A673 (cell line): Measurements from ENCODE around the gene CACNG4. TPM values are rescaled to one million over a fixed set of nuclear protein-coding genes. Genes with fewer than 3 reads are reported as not detected.

ENCODE experiments used
- BruUV-seq: library from RNA; stranded (reverse); fragments of 400-500 nt; replicated peaks from 2 replicates; lab custom pipeline; 2021; lab: Mats Ljungman, UMichigan
- CTCF ChIA-PET: fragments of 300-600 bp; sonication (Branson Sonifier 250); formaldehyde crosslinking; loops from one replicate; lab custom pipeline; 2022; ENCODE audit warnings: antibody characterized with exemption; lab: Charles Lee
- POLR2A ChIA-PET: fragments of 300-600 bp; sonication (Branson Sonifier 250); formaldehyde crosslinking; loops from one replicate; lab custom pipeline; 2022; ENCODE audit warnings: antibody characterized with exemption; ENCODE audit not compliant: low non-redundant PET; lab: Charles Lee
- DNase-seq: peaks from one replicate; pipeline ENCODE4 v3.0.0-alpha.2; 2015; ENCODE audit warnings: low spot score
- H3K27ac ChIP-seq: fragments of 200-600 bp; sonication (generic); 2 replicates; pipeline ENCODE4 v1.5.1; 2016; ENCODE audit warnings: mixed run types, low read depth, mild to moderate bottlenecking, mixed read lengths, antibody characterized with exemption, low read length; ENCODE audit not compliant: poor library complexity, severe bottlenecking
- H3K27me3 ChIP-seq: fragments of 200-600 bp; sonication (generic); replicated peaks from 2 replicates; pipeline ENCODE4 v1.6.1; 2017; ENCODE audit warnings: mixed run types, low read depth, mild to moderate bottlenecking, mixed read lengths, antibody characterized with exemption, low read length; ENCODE audit not compliant: insufficient read depth, poor library complexity
- H3K36me3 ChIP-seq: fragments of 200-600 bp; sonication (generic); 2 replicates; pipeline ENCODE4 v1.6.1; 2016; ENCODE audit warnings: mixed run types, mild to moderate bottlenecking, mixed read lengths, antibody characterized with exemption, low read length; ENCODE audit not compliant: insufficient read depth, poor library complexity, severe bottlenecking
- H3K4me1 ChIP-seq: fragments of 200-600 bp; sonication (generic); 2 replicates; pipeline ENCODE4 v1.6.1; 2017; ENCODE audit warnings: mixed run types, mild to moderate bottlenecking, mixed read lengths, antibody characterized with exemption, low read length; ENCODE audit not compliant: insufficient read depth, poor library complexity, severe bottlenecking
- H3K4me3 ChIP-seq: fragments of 200-600 bp; sonication (generic); 2 replicates; pipeline ENCODE4 v1.5.1; 2016; ENCODE audit warnings: low read depth, mixed run types, mild to moderate bottlenecking, mixed read lengths, low read length; ENCODE audit not compliant: poor library complexity, severe bottlenecking
- H3K9me3 ChIP-seq: fragments of 200-600 bp; sonication (generic); 2 replicates; pipeline ENCODE4 v1.6.1; 2016; ENCODE audit warnings: mixed run types, low read depth, mild to moderate bottlenecking, mixed read lengths, antibody characterized with exemption, low read length; ENCODE audit not compliant: poor library complexity, severe bottlenecking
- EZH2 ChIP-seq: fragments of 200-600 bp; sonication (generic); IDR thresholded peaks from 2 replicates; pipeline ENCODE4 v1.6.1; 2017; ENCODE audit warnings: borderline replicate concordance, low read depth, mild to moderate bottlenecking, mixed read lengths, antibody characterized with exemption, low read length; ENCODE audit not compliant: poor library complexity, severe bottlenecking
- intact Hi-C: fragments of 100-400 bp; cut with micrococcal nuclease; formaldehyde crosslinking; loops from one replicate; pipeline ENCODE4 v1.10.0; 2022; ENCODE audit not compliant: unreplicated experiment
- total RNA-seq: library from RNA; stranded (reverse); gene quantifications from 2 replicates; pipeline ENCODE4 v1.2.3, GENCODE V29; 2021
- TF ChIP-seq, protein P1 (sequence below): fragments of 300-800, 200-600 bp; sonication (generic); conservative IDR thresholded peaks from 2 replicates; pipeline ENCODE4 v1.5.1; 2017; ENCODE audit warnings: low read depth, mild to moderate bottlenecking, antibody characterized with exemption, low read length, moderate library complexity, mixed read lengths

The CACNG4 gene
- total RNA-seq, 1 experiment from 2014 or later = 9.7 TPM

DNA sequence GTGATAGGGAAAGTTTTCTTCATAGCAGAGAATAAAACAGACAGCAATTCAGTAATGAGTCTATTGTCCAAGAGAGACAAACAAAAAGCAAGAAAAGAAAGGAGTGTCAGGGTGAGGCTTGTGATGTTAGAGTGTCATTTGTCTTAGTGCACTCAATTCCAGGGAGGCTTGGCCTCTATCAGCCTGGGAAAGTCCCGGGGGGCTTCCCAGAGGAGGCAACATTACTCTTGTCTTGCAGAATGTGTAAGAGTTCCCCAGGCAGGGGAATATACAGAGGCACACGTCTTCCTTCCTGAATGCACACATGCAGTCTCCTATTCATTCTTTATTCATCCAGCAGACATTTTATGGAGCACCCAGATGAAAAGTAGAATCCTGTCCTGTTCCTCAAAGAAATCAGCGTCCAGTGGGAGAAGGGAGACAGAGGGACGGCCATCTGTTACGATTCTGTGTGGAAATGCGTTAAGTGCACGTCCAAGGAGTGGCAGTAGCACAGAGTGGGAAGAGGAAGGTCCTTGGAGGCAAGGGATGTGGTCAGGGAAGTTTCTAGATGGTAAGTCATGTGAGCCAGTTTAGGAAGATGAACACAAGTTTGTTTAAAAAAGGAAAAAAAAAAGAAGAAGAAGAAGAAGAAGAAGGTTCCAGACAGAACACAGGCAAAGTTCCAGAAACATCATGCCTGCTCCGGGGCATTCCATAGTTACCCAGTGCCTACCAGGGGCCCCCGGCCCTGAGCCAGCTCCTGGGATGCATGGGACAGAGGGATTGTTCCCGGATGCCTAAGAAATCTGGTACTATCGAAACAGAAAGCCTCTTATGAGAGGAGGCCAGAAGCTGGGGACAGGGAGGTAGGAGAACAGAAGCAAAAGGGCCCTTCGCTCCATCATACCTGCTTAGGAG lies 21.1 kb downstream of the CACNG4 start:
- H3K27me3 ChIP-seq = no peaks in the 10 kb centered on the region
- H3K27ac ChIP-seq = no peak overlapping the region
- H3K9me3 ChIP-seq = no peaks in the 10 kb centered on the region
- ChIA-PET CTCF (no interaction called here), POLR2A (no interaction called here)
- no peaks in the 10 kb centered on the region for H3K4me1 ChIP-seq
- intact Hi-C loops = no loop called here
- H3K4me3 ChIP-seq = no peak overlapping the region
- no TSS peak for BruUV-seq
- H3K36me3 ChIP-seq = no peaks in the 10 kb centered on the region
- no peak for DNase-seq
- TF ChIP-seq EZH2 = no peak
- TF ChIP-seq, protein P1, sequence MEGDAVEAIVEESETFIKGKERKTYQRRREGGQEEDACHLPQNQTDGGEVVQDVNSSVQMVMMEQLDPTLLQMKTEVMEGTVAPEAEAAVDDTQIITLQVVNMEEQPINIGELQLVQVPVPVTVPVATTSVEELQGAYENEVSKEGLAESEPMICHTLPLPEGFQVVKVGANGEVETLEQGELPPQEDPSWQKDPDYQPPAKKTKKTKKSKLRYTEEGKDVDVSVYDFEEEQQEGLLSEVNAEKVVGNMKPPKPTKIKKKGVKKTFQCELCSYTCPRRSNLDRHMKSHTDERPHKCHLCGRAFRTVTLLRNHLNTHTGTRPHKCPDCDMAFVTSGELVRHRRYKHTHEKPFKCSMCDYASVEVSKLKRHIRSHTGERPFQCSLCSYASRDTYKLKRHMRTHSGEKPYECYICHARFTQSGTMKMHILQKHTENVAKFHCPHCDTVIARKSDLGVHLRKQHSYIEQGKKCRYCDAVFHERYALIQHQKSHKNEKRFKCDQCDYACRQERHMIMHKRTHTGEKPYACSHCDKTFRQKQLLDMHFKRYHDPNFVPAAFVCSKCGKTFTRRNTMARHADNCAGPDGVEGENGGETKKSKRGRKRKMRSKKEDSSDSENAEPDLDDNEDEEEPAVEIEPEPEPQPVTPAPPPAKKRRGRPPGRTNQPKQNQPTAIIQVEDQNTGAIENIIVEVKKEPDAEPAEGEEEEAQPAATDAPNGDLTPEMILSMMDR = no peak

- Histone ChIP-seq H3K4me1 (no peaks in the 10 kb centered on the region), H3K27ac (no peak overlapping the region), H3K36me3 (no peaks in the 10 kb centered on the region), H3K27me3 (no peaks in the 10 kb centered on the region), H3K4me3 (no peak overlapping the region), H3K9me3 (no peaks in the 10 kb centered on the region)
- BruUV-seq = no TSS peak
- no peak for DNase-seq
- TF ChIP-seq EZH2 = no peak
- TF ChIP-seq, protein P1 = no peak
- ChIA-PET CTCF (no interaction called here), POLR2A (no interaction called here)
- intact Hi-C loops = no loop called here
Observed at GRCh38 chr17:66986659-66987058, 22.2 kb downstream of the CACNG4 start.

DNA sequence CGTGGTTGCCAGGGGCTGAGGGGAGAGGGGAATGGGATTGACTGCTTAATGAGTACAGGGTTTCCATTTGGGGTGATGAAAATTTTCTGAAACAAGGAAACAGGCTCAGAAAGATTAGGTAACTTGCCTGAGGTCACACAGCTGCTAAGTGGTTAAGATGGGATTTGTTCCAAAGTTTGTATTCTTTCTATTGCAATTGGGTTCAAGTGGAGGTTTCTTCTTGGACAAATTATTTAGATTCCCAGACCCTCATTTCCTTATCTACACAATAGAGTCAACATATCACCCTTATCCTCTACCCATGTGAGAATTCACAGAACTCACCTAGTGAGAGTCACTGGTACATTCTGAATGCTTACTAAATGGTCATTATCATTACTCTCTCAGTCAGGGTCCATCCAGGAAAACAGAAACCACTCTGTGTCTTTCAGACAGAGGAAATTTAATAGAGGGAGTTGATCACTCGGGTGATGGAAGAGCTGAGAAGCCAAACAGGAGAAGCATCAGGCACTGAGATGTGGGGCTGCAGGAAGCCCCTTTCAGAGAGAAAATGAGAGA lies 22.6 kb downstream of the CACNG4 start:
- no peaks in the 10 kb centered on the region for H3K4me1 ChIP-seq
- H3K36me3 ChIP-seq = no peaks in the 10 kb centered on the region
- intact Hi-C loops = no loop called here
- CTCF ChIA-PET = interaction anchor here (0.7 kb wide), 1 partner anchor 106 kb away, joined by 3 read pairs; no protein-coding TSS in a partner anchor
- no TSS peak for BruUV-seq
- no peaks in the 10 kb centered on the region for H3K27me3 ChIP-seq
- POLR2A ChIA-PET = no interaction called here
- no peaks in the 10 kb centered on the region for H3K9me3 ChIP-seq
- H3K4me3 ChIP-seq = no peak overlapping the region
- no peak for DNase-seq
- no peak overlapping the region for H3K27ac ChIP-seq
- TF ChIP-seq, protein P1 = no peak
- TF ChIP-seq EZH2 = no peak
